RWPE2 (cell line): ENCODE measurements around the gene ST8SIA1.

Experiments used
- ATAC-seq: fragments of 200-7000 bp; cut with Tn5 transposase; 3 replicates; pipeline ENCODE4 v1.9.1; 2021; ENCODE audit warnings: low read depth
- DNase-seq: peaks from one replicate; pipeline ENCODE4 v3.0.0-alpha.2; 2020; ENCODE audit warnings: low spot score
- H3K27ac ChIP-seq: fragments of 450-650 bp; 2 replicates; pipeline ENCODE4 v1.5.1; 2017; ENCODE audit warnings: mild to moderate bottlenecking; ENCODE audit not compliant: poor library complexity, severe bottlenecking
- H3K27me3 ChIP-seq: fragments of 250-450 bp; sonication (Bioruptor Pico); 2 replicates; pipeline ENCODE4 v1.5.1; 2021; ENCODE audit warnings: mild to moderate bottlenecking, moderate library complexity; ENCODE audit not compliant: insufficient read depth, poor library complexity, severe bottlenecking
- H3K36me3 ChIP-seq: fragments of 250-450 bp; sonication (Bioruptor Pico); 2 replicates; pipeline ENCODE4 v1.5.1; 2020; ENCODE audit warnings: low read depth, mild to moderate bottlenecking, moderate library complexity
- H3K4me1 ChIP-seq: fragments of 250-450 bp; sonication (Bioruptor Pico); 2 replicates; pipeline ENCODE4 v1.5.1; 2021; ENCODE audit warnings: mild to moderate bottlenecking, moderate library complexity; ENCODE audit not compliant: insufficient read depth, poor library complexity, severe bottlenecking
- H3K4me3 ChIP-seq: fragments of 250-450 bp; sonication (Bioruptor Pico); 2 replicates; pipeline ENCODE4 v1.5.1; 2021; ENCODE audit warnings: mild to moderate bottlenecking, moderate library complexity; ENCODE audit not compliant: severe bottlenecking
- H3K9me3 ChIP-seq: fragments of 250-450 bp; sonication (Bioruptor Pico); 2 replicates; pipeline ENCODE4 v1.5.1; 2021; ENCODE audit warnings: mild to moderate bottlenecking, moderate library complexity; ENCODE audit not compliant: severe bottlenecking
- CTCF ChIP-seq: fragments of 450-650 bp; IDR thresholded peaks from one replicate; pipeline ENCODE4 v1.5.1; 2017; ENCODE audit warnings: mild to moderate bottlenecking, moderate library complexity; ENCODE audit not compliant: poor library complexity, severe bottlenecking

ST8SIA1 gene

GRCh38 chr12:22231078-22231477 is 103.4 kb downstream of the ST8SIA1 start:
- TF ChIP-seq CTCF = no peak
- ATAC-seq (no peak), DNase-seq (no peak)

DNA sequence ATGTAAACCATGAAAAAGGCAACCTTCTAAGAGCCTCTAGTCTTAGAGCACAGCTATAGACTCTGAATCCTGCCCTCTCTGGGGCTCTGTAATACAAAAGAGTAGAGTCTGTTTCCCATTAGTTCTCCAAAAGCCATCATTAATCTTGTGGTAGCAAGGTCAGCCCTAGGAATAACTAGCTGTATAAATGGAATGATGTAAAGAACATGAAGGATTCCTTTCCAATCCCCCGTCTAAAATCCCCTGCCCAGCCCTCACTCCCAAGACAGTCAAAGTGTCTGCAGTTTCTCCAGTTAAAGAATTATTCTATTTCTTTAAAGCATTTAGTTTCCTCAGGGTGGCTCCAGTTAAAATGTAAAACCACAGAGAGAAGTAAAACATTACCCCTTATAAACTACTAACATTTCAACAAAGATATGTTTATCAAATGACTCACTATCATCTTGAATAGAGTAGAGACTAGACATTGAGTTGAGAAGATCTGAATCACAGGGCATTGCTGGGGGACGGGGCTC is 104.2 kb downstream of the ST8SIA1 start:
- H3K9me3 ChIP-seq = no peaks in the 10 kb centered on the region
- no peak overlapping the region for H3K27ac ChIP-seq
- H3K27me3 ChIP-seq = no peaks in the 10 kb centered on the region
- H3K36me3 ChIP-seq = no peaks in the 10 kb centered on the region
- no peak for ATAC-seq
- DNase-seq = no peak
- TF ChIP-seq CTCF = no peak
- H3K4me1 ChIP-seq = no peaks in the 10 kb centered on the region
- no peak overlapping the region for H3K4me3 ChIP-seq

More at GRCh38 chr12:22231078-22231477, 103.4 kb downstream of the ST8SIA1 start:
- Histone ChIP-seq H3K36me3 (no peaks in the 10 kb centered on the region), H3K27ac (no peak overlapping the region), H3K9me3 (no peaks in the 10 kb centered on the region), H3K4me3 (no peak overlapping the region), H3K4me1 (no peaks in the 10 kb centered on the region), H3K27me3 (no peaks in the 10 kb centered on the region)

- ATAC-seq (no peak), DNase-seq (no peak)
- TF ChIP-seq CTCF = no peak
- Histone ChIP-seq H3K4me3 (no peak overlapping the region), H3K4me1 (no peaks in the 10 kb centered on the region), H3K9me3 (no peaks in the 10 kb centered on the region), H3K36me3 (no peaks in the 10 kb centered on the region), H3K27ac (no peak overlapping the region), H3K27me3 (no peaks in the 10 kb centered on the region)
These were observed 104.7 kb downstream of the ST8SIA1 start for GRCh38 chr12:22229652-22230279.

DNA sequence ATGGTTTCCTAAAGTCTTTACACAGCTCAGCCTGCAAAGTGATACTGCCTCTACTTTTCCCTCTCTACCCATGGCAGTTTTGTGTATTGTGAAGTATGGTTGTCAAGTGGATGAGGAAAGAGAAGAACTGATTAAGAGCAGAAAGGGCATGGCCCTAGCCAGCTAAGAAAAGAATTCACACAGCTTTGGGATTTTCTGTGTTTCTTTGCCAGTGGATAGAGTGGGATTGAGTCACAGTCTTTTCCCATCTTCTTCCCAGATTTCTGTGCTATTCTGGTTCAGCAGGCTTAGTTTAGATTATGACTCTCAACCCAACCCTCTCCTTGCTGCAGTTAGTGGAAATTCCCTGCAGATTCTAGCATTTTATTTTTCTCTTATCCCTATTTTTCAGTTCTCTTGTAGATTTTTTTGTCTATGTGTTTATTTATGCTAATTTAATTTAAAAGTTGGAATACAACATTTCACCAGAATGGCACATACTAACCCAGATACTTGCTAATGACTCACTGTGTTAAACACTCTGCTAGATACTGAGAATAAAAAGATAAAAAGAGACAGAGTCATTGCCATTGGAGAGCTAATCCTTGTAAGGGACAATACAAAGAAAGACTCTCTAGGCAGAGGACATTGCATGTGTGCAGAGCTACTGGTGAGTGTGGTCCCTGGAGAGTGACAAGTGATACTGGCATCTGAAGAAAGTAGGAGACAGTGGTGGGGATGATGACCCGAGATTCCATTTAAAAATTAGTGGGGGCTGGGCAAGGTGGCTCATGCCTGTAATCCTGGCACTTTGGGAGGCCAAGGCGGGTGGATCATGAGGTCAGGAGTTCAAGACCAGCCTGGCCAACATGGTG is 106.3 kb downstream of the ST8SIA1 start:
- H3K9me3 ChIP-seq = no peaks in the 10 kb centered on the region
- no peak overlapping the region for H3K4me3 ChIP-seq
- ATAC-seq (no peak), DNase-seq (no peak)
- H3K36me3 ChIP-seq = no peaks in the 10 kb centered on the region
- H3K4me1 ChIP-seq = no peaks in the 10 kb centered on the region
- no peak overlapping the region for H3K27ac ChIP-seq
- no peaks in the 10 kb centered on the region for H3K27me3 ChIP-seq
- no peak for TF ChIP-seq CTCF
